Peyer's patch (tissue), 4 donors: ENCODE data around the gene DNAJC30. TPM values are rescaled to one million over a fixed set of nuclear protein-coding genes. Genes with fewer than 3 reads are reported as not detected.

Experiments
- DNase-seq, 3 donors: peaks; one replicate each; pipeline ENCODE4 v3.0.0-alpha.2; 2017 to 2019
- H3K27ac ChIP-seq, 4 donors: fragments of 200-600 bp; sonication (generic); one replicate each; pipeline ENCODE4 v1.5.1; 2016 to 2019
- H3K27me3 ChIP-seq, 2 donors: fragments of 200-600 bp; sonication (generic); one replicate each; pipeline ENCODE4 v1.5.1; 2019
- H3K36me3 ChIP-seq, 3 donors: fragments of 200-600 bp; sonication (generic); one replicate each; pipeline ENCODE4 v1.5.1; 2016 to 2019
- H3K4me1 ChIP-seq, 4 donors: fragments of 200-600 bp; sonication (generic); one replicate each; pipeline ENCODE4 v1.5.1; 2016 to 2019
- H3K4me3 ChIP-seq, 4 donors: fragments of 200-600 bp; sonication (generic); 1 replicate in 3 of 4; 2 replicates in 1 of 4; pipeline ENCODE4 v1.5.1; 2016 to 2019; ENCODE audit warnings: mild to moderate bottlenecking in 1 of 4
- H3K9me3 ChIP-seq, 4 donors: fragments of 200-600 bp; sonication (generic); one replicate each; pipeline ENCODE4 v1.5.1; 2016 to 2019; ENCODE audit warnings: mild to moderate bottlenecking in 1 of 4
- POLR2A ChIP-seq, 2 donors: fragments of 450-650 bp; IDR thresholded peaks; one replicate each; pipeline ENCODE4 v1.5.1; 2017; ENCODE audit warnings: antibody characterized with exemption in 2 of 2, mild to moderate bottlenecking in 2 of 2, moderate library complexity in 2 of 2
- small RNA-seq, 2 donors: library from RNA; depleted of rRNA; stranded (forward); fragments of <200 nt; gene quantifications; one replicate each; pipeline ENCODE3, GENCODE V24; 2016
- total RNA-seq, 4 donors: library from RNA; depleted of rRNA; stranded (reverse); fragments of >200 nt; gene quantifications; one replicate each; pipeline ENCODE4 v1.1.0, GENCODE V29; 2016
- TF ChIP-seq, protein P1 (sequence below), 6 experiments: fragments of 450-650 bp in 4 of 6; fragments of 200-600 bp in 2 of 6; sonication (generic) in 1 of 6; IDR thresholded peaks; one replicate each; pipeline ENCODE4 v1.5.1; 2017 to 2019; ENCODE audit warnings: antibody characterized with exemption in 6 of 6, mild to moderate bottlenecking in 3 of 6, moderate library complexity in 1 of 6

DNAJC30 gene
- total RNA-seq, 4 donors from 2014 or later, result 1.7 to 8.1 (median 5.6) TPM

DNA sequence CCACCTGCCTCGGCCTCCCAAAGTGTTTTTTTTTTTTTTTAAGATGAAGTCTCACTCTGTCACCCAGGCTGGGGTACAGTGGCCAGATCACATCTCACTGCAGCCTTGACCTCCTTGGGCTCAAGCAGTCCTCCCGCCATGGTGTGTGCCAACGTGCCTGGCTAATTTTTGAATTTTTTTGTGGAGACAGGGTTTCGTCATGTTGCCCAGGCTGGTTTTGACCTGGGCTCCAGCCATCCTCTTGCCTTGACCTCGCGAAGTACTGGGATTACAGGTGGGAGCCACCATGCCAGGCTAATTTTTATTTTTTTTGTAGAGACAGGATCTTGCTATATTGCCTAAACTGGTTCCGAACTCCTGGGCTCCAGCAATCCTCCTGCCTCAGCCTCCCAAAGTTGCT is 49.9 kb downstream of the DNAJC30 start:
- Histone ChIP-seq H3K27me3 (no peaks in the 10 kb centered on the region), H3K4me1 (no peaks in the 10 kb centered on the region), H3K36me3 (no peaks in the 10 kb centered on the region)

GRCh38 chr7:73631558-73631957 is 51.7 kb downstream of the DNAJC30 start:
- Histone ChIP-seq H3K27ac (no peak overlapping the region), H3K4me1 (no peaks in the 10 kb centered on the region), H3K9me3 (no peaks in the 10 kb centered on the region), H3K27me3 (no peaks in the 10 kb centered on the region), H3K36me3 (no peaks in the 10 kb centered on the region), H3K4me3 (no peak overlapping the region)
- TF ChIP-seq, protein P1, sequence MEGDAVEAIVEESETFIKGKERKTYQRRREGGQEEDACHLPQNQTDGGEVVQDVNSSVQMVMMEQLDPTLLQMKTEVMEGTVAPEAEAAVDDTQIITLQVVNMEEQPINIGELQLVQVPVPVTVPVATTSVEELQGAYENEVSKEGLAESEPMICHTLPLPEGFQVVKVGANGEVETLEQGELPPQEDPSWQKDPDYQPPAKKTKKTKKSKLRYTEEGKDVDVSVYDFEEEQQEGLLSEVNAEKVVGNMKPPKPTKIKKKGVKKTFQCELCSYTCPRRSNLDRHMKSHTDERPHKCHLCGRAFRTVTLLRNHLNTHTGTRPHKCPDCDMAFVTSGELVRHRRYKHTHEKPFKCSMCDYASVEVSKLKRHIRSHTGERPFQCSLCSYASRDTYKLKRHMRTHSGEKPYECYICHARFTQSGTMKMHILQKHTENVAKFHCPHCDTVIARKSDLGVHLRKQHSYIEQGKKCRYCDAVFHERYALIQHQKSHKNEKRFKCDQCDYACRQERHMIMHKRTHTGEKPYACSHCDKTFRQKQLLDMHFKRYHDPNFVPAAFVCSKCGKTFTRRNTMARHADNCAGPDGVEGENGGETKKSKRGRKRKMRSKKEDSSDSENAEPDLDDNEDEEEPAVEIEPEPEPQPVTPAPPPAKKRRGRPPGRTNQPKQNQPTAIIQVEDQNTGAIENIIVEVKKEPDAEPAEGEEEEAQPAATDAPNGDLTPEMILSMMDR (IDR thresholded peaks at IDR 0.05), result no peak
- no peak for TF ChIP-seq POLR2A (IDR thresholded peaks at IDR 0.05)
- DNase-seq, result no peak

More for the DNA sequence above, 49.9 kb downstream of the DNAJC30 start:
- no peak overlapping the region for H3K27ac ChIP-seq
- no peak overlapping the region for H3K4me3 ChIP-seq
- no peaks in the 10 kb centered on the region for H3K9me3 ChIP-seq
- no peak for DNase-seq
- TF ChIP-seq, protein P1 (IDR thresholded peaks at IDR 0.05), result no peak
- no peak for TF ChIP-seq POLR2A (IDR thresholded peaks at IDR 0.05)

Small RNA genes within 50 kb of the gene (small RNA-seq; reads per million reads assigned to genes)
- gene MIR4284, result 0 reads per million in 2 donors
- gene RN7SL265P, result 0 reads per million in 2 donors

Other genes starting within 250 kb of the DNAJC30 start
- 1 to 10 TPM in 2 of 4 donors, under 1 TPM in 1, not detected in 1; 0.88 to 3.8 (median 1.2) TPM for gene FZD9, start 249.7 kb downstream of the DNAJC30 start, total RNA-seq
- gene BAZ1B, start 161.2 kb downstream of the DNAJC30 start, total RNA-seq, result 100 to 1,000 TPM in 1 of 4 donors, 10 to 100 TPM in 3; 38.6 to 162 (median 52.6) TPM
- 10 to 100 TPM; 63.5 to 73.4 (median 70.6) TPM for gene BCL7B, start 125.8 kb downstream of the DNAJC30 start, total RNA-seq
- gene TBL2, start 104.9 kb downstream of the DNAJC30 start, total RNA-seq, result 10 to 100 TPM; 35.6 to 61.9 (median 46.1) TPM
- gene MLXIPL, start 58.9 kb downstream of the DNAJC30 start, total RNA-seq, result 100 to 1,000 TPM; 114 to 465 (median 293) TPM
- gene VPS37D, start 15.6 kb downstream of the DNAJC30 start, total RNA-seq, result 1 to 10 TPM in 3 of 4 donors, not detected in 1; 1.1 to 6.3 (median 5.0) TPM
- 10 to 100 TPM; 34.5 to 48.7 (median 44.1) TPM for gene BUD23, start 144 bp upstream of the DNAJC30 start, total RNA-seq
- gene STX1A, start 36.2 kb upstream of the DNAJC30 start, total RNA-seq, result 10 to 100 TPM in 3 of 4 donors, 1 to 10 TPM in 1; 5.6 to 27.3 (median 23.3) TPM
- 100 to 1,000 TPM in 2 of 4 donors, 10 to 100 TPM in 2; 65.9 to 156 (median 98.5) TPM for gene ABHD11, start 55.3 kb upstream of the DNAJC30 start, total RNA-seq
- gene CLDN3, start 86.8 kb upstream of the DNAJC30 start, total RNA-seq, result 100 to 1,000 TPM in 3 of 4 donors, 10 to 100 TPM in 1; 55.3 to 944 (median 831) TPM
- 100 to 1,000 TPM in 3 of 4 donors, 10 to 100 TPM in 1; 83.3 to 551 (median 450) TPM for gene CLDN4, start 147.5 kb upstream of the DNAJC30 start, total RNA-seq
- 10 to 100 TPM in 2 of 4 donors, 1 to 10 TPM in 2; 2.1 to 20.4 (median 11.7) TPM for gene METTL27, start 159.1 kb upstream of the DNAJC30 start, total RNA-seq
- not detected for gene TMEM270, start 177.7 kb upstream of the DNAJC30 start, total RNA-seq